LNCaP clone FGC (cell line): ENCODE measurements around the gene MMEL1.

Source experiments
- DNase-seq: peaks from one replicate; pipeline ENCODE4 v3.0.0-alpha.2; 2011; ENCODE audit warnings: low read depth
- H3K4me3 ChIP-seq: 2 replicates; pipeline ENCODE4 v1.5.1; 2011; ENCODE audit warnings: mild to moderate bottlenecking, low read depth, low read length, control low read depth
- TF ChIP-seq, protein P1 (sequence below): IDR thresholded peaks from 2 replicates; pipeline ENCODE4 v1.5.1; 2012; ENCODE audit warnings: mild to moderate bottlenecking; ENCODE audit not compliant: control insufficient read depth, insufficient read depth; ENCODE audit errors: extremely low read depth

MMEL1 gene

DNA sequence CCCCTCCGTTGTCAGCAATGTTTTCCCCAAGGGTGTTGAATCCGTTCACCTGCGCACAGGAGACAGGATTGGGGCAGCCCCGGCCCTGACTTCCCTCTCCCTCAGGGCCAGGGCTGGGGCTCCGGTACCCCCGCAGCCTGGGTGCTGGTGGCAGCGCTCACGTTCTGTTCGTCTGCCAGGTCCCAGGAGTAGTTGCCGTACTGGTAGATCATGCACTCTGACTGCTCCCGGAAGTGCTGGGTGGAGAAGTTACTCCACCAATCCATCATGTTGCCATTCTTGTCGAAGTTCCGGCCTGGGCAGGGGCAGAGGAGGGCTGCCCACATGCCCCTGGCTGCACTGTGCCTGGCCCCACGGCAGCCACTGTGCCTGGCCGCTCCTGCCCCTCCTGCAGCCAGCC, 40.1 kb downstream of the MMEL1 start:
- H3K4me3 ChIP-seq, result peak overlapping the region; percentile 59
- TF ChIP-seq, protein P1, sequence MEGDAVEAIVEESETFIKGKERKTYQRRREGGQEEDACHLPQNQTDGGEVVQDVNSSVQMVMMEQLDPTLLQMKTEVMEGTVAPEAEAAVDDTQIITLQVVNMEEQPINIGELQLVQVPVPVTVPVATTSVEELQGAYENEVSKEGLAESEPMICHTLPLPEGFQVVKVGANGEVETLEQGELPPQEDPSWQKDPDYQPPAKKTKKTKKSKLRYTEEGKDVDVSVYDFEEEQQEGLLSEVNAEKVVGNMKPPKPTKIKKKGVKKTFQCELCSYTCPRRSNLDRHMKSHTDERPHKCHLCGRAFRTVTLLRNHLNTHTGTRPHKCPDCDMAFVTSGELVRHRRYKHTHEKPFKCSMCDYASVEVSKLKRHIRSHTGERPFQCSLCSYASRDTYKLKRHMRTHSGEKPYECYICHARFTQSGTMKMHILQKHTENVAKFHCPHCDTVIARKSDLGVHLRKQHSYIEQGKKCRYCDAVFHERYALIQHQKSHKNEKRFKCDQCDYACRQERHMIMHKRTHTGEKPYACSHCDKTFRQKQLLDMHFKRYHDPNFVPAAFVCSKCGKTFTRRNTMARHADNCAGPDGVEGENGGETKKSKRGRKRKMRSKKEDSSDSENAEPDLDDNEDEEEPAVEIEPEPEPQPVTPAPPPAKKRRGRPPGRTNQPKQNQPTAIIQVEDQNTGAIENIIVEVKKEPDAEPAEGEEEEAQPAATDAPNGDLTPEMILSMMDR, result no peak
- DNase-seq, result peak; percentile 52

DNA sequence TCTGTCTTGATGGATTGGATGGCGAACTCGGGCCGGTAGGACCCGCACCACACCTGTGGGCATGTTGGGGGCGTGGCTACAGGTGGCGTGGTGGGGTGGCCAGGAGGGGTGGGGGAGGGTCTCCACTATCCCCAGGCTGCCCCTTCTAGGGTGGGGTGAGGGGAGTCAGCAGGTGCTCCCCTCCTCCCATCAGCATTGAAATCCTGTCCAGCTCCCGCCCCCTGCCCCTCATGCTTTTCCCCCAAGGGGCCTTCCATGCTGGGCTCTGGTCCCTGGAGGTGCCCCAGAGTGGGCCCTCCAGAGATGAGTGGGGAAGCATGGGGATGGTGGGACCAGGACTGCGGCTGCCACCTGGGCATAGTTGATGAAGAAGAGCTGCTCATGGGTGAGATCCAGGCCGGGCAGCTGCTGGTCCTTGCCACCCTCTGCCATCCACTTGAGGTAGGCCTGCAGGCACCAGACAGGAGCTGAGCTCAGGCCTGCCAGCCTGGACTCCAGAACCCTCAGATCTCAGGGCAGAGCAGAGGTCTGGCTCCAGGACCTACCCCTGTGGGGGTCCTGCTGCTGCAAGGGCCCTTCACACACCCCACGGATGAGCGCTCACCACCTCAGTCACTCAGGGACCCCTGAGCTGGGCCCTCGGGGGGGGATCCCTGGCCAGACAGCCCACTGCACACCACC, 41.1 kb downstream of the MMEL1 start:
- TF ChIP-seq, protein P1, result no peak
- peak overlapping the region; percentile 48 for H3K4me3 ChIP-seq
- no peak for DNase-seq

DNA sequence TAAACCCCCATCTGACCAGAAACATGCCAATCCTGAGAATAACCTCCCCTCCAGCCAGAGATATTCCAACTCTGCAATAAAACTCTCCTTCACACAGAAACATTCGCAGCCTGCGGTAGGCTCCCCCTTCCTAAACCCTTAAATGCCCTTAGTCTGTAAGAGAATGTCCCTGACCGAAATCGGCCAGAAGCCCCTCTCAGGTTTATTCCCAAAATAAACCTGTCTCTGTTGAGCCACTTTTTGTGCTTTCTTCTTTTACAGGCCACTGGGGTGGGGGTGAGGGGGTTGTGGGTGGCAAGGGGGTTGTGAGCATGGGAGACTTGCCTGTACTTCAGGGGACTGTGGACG, 41.6 kb downstream of the MMEL1 start:
- no peak for DNase-seq
- TF ChIP-seq, protein P1, result no peak
- H3K4me3 ChIP-seq, result no peak overlapping the region

DNA sequence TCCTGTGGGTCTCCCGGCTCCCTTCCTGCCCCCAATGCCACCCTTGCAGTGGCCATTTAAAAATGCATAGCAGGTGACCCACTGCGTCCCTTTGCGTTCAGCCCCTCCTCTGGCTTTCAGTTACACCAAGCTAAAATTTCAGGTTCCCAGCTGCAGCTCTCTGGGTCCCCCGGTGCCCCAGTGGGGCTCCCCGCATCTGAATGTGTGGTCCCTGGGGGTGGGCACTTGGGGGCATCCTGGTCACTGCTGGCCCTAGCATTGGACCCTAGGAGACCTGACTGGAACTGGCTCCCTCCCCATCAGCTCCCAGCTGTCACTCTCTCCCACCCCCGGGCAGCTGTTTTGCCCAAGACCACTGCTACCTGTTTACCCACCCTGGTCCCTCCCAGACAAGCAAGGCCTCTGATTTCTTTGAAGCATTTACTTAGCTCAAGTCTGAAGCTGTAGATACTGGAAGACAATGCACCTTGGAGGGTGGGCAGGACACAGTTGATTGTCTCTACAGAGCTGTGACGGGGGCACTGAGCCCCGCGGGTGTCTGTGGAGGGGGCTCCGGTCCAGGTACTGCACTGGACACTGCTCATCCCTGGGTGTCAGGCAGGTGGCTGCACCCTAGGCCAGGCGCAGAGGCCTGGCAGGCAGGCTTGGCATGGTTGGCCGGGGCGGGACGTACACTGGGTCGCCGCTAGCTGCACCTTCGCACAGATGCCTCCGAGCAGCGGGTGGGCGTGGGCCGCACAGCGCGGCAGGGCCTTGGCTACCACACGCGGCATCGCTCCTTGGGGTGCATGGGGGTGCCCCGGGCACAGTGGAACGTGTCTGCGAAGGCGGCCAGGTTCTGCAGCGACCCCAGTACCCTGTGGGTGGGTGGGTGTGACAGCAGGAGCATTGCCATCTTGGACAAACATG, 42.3 kb downstream of the MMEL1 start:
- TF ChIP-seq, protein P1, result no peak
- no peak overlapping the region for H3K4me3 ChIP-seq
- DNase-seq, result no peak

DNA sequence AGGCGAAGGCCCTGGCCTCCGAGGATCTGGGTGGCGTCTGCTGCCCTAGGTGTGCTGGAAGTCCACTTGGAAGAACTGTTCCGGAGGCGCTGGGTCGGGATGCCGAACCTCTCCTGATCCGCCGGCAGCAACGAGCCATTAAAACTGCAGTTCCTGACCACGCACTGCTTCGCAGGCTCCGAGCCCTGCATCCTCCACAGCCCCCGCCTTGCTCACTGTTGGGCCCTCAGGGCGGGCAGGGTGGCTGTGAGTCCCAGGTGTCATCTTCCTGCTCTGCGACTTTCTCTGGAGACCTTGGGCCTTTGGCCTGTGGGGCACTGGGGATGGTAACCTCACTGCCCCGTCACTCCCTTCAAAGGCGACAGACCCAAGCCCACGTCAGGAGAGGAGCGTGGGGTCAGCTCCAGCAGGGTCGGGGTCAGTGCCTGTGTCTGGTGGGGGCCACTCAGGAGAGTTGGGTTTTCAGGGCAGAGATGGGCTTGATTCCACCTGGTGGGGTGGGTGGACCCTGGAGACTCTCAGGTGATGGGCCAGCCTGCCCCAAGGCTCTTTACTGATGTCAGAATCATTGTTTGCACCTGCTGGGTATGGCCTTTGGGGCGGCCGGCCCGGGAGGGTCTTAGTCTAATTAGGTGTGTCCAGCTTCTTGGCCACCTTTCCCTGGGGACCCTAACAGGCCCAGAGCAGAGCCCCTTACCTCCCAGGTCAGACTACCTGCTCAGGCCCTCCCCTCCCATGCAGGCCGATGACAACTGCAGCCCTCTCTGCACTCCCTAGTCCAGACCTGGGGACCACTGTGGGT, 43.2 kb downstream of the MMEL1 start:
- TF ChIP-seq, protein P1, result no peak
- no peak for DNase-seq
- no peak overlapping the region for H3K4me3 ChIP-seq

DNA sequence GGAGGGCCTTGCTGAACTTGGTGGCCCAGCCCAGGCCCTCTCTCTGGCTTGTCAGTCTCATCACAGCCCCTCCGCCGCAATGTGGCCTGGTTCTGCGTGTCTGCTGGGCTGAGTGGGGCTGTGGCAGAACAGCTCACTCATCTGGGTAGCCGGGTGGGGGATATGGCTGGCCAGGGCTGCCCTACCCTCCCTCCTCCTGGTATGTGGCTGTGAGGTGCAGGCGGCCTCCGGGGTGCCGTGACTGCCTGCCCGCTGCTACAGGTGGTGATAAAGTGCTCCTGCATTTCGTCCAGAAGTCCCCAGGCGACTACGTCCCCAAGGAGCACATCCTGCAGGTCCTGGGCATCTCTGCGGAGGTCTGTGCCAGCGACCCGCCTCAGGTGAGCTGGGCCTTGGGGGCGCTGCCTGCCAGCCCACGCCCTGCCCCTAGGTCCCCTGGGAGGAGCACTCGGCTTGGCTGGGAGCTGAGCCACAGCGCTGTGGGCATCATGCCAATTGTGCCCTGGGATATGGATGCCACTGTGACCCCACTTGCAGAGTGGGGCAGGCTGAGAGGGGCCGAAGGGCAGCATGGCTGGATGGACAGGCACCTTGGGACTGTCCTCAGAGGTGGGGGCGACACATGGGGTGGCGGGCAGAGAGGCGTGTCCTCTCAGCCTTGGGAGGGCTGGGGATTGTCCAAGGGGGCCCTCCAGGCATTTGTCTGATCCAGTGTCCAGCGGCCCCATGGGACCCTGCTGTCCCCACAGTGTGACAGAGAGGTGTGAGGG, 44.0 kb downstream of the MMEL1 start:
- no peak for DNase-seq
- H3K4me3 ChIP-seq, result no peak overlapping the region
- TF ChIP-seq, protein P1, result no peak
